ENCODE data around the gene MON2. TPM values are rescaled to one million over a fixed set of nuclear protein-coding genes. Genes with fewer than 3 reads are reported as not detected.

The MON2 gene
- total RNA-seq, 1 experiment from 2014 or later: 32.8 TPM

- POLR2A ChIA-PET (ENCODE audit: unreplicated experiment): no interaction called here
- TF ChIP-seq CTCF (conservative IDR thresholded peaks at IDR 0.05) (no peak), EZH2 (IDR thresholded peaks at IDR 0.05; ENCODE audit: low read depth) (no peak)
- Histone ChIP-seq H2AFZ (no peak overlapping the region), H3K27me3 (ENCODE audit: insufficient read depth, low read depth) (no peaks in the 10 kb centered on the region), H3K9me3 (ENCODE audit: insufficient read depth, low read depth) (no peaks in the 10 kb centered on the region), H3K4me3 (no peak overlapping the region), H4K20me1 (ENCODE audit: insufficient read depth) (no peaks in the 10 kb centered on the region), H3K36me3 (ENCODE audit: low read depth) (peaks cover 7% of the 10 kb centered on the region; the same call in 1 of the 2 replicates), H3K79me2 (ENCODE audit: low read depth) (no peaks in the 10 kb centered on the region), H3K9me2 (ENCODE audit: insufficient read depth) (no peaks in the 10 kb centered on the region), H3K4me1 (replicated peaks; ENCODE audit: insufficient read depth) (no peaks in the 10 kb centered on the region), H3K27ac (no peak overlapping the region), H3K4me2 (no peak overlapping the region), H3F3A (ENCODE audit: insufficient read depth, low read depth) (0 out of 2 replicates have a peak, but pooled peaks cover 8% of the 10 kb centered on the region)
- intact Hi-C loops (cut with micrococcal nuclease; ENCODE audit: unreplicated experiment): no loop called here
- CTCF ChIA-PET: no interaction called here
- no TSS peak for BruUV-seq (replicated peaks)
- no peak for DNase-seq
Observed at GRCh38 chr12:62525271-62525670, 58.6 kb downstream of the MON2 start.

GRCh38 chr12:62530596-62530995 is 64.0 kb downstream of the MON2 start:
- Histone ChIP-seq H4K20me1 (ENCODE audit: insufficient read depth) (no peaks in the 10 kb centered on the region), H3K79me2 (ENCODE audit: low read depth) (no peaks in the 10 kb centered on the region), H3K9me2 (ENCODE audit: insufficient read depth) (no peaks in the 10 kb centered on the region), H2AFZ (no peak overlapping the region), H3K36me3 (ENCODE audit: low read depth) (peaks cover 10% of the 10 kb centered on the region; the same call in 1 of the 2 replicates), H3K4me3 (no peak overlapping the region), H3K27me3 (ENCODE audit: insufficient read depth, low read depth) (no peaks in the 10 kb centered on the region), H3K4me2 (no peak overlapping the region), H3K9me3 (ENCODE audit: insufficient read depth, low read depth) (no peaks in the 10 kb centered on the region), H3F3A (ENCODE audit: insufficient read depth, low read depth) (0 out of 2 replicates have a peak, but pooled peaks cover 8% of the 10 kb centered on the region), H3K27ac (no peak overlapping the region), H3K4me1 (replicated peaks; ENCODE audit: insufficient read depth) (no peaks in the 10 kb centered on the region)
- no TSS peak for BruUV-seq (replicated peaks)
- ChIA-PET CTCF (no interaction called here), POLR2A (ENCODE audit: unreplicated experiment) (interaction anchor here (0.6 kb wide), 1 partner anchor 14 kb away, joined by 4 read pairs; no protein-coding TSS in a partner anchor)
- DNase-seq: no peak
- intact Hi-C loops (cut with micrococcal nuclease; ENCODE audit: unreplicated experiment): no loop called here
- TF ChIP-seq CTCF (conservative IDR thresholded peaks at IDR 0.05) (no peak), EZH2 (IDR thresholded peaks at IDR 0.05; ENCODE audit: low read depth) (no peak)

- intact Hi-C loops (cut with micrococcal nuclease; ENCODE audit: unreplicated experiment): no loop called here
- no peaks in the 10 kb centered on the region for H3K79me2 ChIP-seq (ENCODE audit: low read depth)
- DNase-seq: no peak
- no peaks in the 10 kb centered on the region for H4K20me1 ChIP-seq (ENCODE audit: insufficient read depth)
- ChIA-PET CTCF (no interaction called here), POLR2A (ENCODE audit: unreplicated experiment) (interaction anchor here (0.6 kb wide), 1 partner anchor 231 kb away, joined by 6 read pairs; no protein-coding TSS in a partner anchor)
- 0 out of 2 replicates have a peak, but pooled peaks cover 9% of the 10 kb centered on the region for H3F3A ChIP-seq (ENCODE audit: insufficient read depth, low read depth)
- no peaks in the 10 kb centered on the region for H3K9me2 ChIP-seq (ENCODE audit: insufficient read depth)
- no peak overlapping the region for H3K27ac ChIP-seq
- no TSS peak for BruUV-seq (replicated peaks)
- TF ChIP-seq CTCF (conservative IDR thresholded peaks at IDR 0.05): no peak
- TF ChIP-seq EZH2 (IDR thresholded peaks at IDR 0.05; ENCODE audit: low read depth): no peak
- H3K4me3 ChIP-seq: no peak overlapping the region
- no peaks in the 10 kb centered on the region for H3K4me1 ChIP-seq (replicated peaks; ENCODE audit: insufficient read depth)
- H3K27me3 ChIP-seq (ENCODE audit: insufficient read depth, low read depth): no peaks in the 10 kb centered on the region
- H3K36me3 ChIP-seq (ENCODE audit: low read depth): 0 out of 2 replicates have a peak, but pooled peaks cover 6% of the 10 kb centered on the region
- no peak overlapping the region for H2AFZ ChIP-seq
- no peaks in the 10 kb centered on the region for H3K9me3 ChIP-seq (ENCODE audit: insufficient read depth, low read depth)
- no peak overlapping the region for H3K4me2 ChIP-seq
Observed at GRCh38 chr12:62532333-62532732, 65.7 kb downstream of the MON2 start.
